ENCODE results near the gene PTH2.
"Not testable (repeated sequence)": the region's sequence is repeated elsewhere in the genome, so short reads cannot be mapped to it uniquely, and the experiment has no call there.

The PTH2 gene

DNA sequence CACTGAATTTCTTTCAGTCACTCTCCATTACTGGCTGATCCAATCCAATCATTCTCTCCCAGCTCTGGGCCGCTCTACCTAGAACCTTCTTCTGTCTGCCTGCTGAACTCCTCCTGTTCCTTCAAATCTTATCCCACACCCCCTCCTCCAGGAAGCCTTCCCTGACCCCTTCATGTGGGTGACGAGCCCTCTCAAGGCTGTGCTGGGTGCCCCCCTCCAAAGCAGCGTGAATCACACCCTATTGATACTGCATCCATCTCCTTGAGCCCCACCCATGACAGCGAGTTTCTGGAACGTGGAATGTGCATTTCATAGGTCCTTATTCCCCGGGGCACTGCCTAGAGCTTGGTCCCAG lies 25.2 kb upstream of the PTH2 start (continued):
- TF ChIP-seq ZFP30 (CRISPR knock-in tag; IDR thresholded peaks at IDR 0.05) (no peak), SNAI2 (CRISPR knock-in tag; IDR thresholded peaks at IDR 0.05) (no peak), BACH2 (CRISPR knock-in tag; IDR thresholded peaks at IDR 0.05; ENCODE audit: borderline replicate concordance) (no peak)
- TF ChIP-seq, protein P1, sequence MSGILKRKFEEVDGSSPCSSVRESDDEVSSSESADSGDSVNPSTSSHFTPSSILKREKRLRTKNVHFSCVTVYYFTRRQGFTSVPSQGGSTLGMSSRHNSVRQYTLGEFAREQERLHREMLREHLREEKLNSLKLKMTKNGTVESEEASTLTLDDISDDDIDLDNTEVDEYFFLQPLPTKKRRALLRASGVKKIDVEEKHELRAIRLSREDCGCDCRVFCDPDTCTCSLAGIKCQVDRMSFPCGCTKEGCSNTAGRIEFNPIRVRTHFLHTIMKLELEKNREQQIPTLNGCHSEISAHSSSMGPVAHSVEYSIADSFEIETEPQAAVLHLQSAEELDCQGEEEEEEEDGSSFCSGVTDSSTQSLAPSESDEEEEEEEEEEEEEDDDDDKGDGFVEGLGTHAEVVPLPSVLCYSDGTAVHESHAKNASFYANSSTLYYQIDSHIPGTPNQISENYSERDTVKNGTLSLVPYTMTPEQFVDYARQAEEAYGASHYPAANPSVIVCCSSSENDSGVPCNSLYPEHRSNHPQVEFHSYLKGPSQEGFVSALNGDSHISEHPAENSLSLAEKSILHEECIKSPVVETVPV (CRISPR knock-in tag; IDR thresholded peaks at IDR 0.05) = no peak

- no peak for ATAC-seq
- TF ChIP-seq ISL1 (CRISPR knock-in tag; IDR thresholded peaks at IDR 0.05) = no peak
- TF ChIP-seq, protein P2, sequence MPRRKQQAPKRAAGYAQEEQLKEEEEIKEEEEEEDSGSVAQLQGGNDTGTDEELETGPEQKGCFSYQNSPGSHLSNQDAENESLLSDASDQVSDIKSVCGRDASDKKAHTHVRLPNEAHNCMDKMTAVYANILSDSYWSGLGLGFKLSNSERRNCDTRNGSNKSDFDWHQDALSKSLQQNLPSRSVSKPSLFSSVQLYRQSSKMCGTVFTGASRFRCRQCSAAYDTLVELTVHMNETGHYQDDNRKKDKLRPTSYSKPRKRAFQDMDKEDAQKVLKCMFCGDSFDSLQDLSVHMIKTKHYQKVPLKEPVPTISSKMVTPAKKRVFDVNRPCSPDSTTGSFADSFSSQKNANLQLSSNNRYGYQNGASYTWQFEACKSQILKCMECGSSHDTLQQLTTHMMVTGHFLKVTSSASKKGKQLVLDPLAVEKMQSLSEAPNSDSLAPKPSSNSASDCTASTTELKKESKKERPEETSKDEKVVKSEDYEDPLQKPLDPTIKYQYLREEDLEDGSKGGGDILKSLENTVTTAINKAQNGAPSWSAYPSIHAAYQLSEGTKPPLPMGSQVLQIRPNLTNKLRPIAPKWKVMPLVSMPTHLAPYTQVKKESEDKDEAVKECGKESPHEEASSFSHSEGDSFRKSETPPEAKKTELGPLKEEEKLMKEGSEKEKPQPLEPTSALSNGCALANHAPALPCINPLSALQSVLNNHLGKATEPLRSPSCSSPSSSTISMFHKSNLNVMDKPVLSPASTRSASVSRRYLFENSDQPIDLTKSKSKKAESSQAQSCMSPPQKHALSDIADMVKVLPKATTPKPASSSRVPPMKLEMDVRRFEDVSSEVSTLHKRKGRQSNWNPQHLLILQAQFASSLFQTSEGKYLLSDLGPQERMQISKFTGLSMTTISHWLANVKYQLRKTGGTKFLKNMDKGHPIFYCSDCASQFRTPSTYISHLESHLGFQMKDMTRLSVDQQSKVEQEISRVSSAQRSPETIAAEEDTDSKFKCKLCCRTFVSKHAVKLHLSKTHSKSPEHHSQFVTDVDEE (CRISPR knock-in tag; IDR thresholded peaks at IDR 0.05) = no peak
- TF ChIP-seq ZNF70 (CRISPR knock-in tag; IDR thresholded peaks at IDR 0.05) = no peak
These were observed 24.5 kb upstream of the PTH2 start for GRCh38 chr19:49447485-49448431.

DNA sequence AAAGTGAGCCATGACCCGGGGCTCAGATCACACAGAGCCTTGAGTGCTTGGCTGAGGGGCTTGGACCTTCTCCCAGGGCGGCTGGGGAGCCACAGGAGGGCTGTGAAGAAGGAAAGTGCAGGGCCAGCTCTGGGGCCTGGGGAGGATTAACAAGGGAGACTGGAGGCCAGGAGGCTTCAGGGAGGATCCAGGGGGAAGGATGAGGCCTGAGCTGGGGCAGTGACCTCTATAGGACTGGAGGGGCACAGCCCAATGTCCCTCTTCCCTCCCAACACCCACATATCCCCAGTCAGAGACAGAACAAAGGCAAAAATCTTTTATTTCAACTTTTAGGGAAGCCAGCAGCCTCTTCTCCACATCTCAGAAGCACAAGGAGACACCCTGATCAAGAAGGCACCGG lies 22.8 kb upstream of the PTH2 start:
- ATAC-seq = no peak
- TF ChIP-seq ZNF70 (CRISPR knock-in tag; IDR thresholded peaks at IDR 0.05) (no peak), TOX (CRISPR knock-in tag; IDR thresholded peaks at IDR 0.05; ENCODE audit: borderline replicate concordance) (no peak), ISL1 (CRISPR knock-in tag; IDR thresholded peaks at IDR 0.05) (no peak), ESRRG (CRISPR knock-in tag; IDR thresholded peaks at IDR 0.05) (no peak), ZC3H10 (CRISPR knock-in tag; IDR thresholded peaks at IDR 0.05) (no peak)

- not testable (repeated sequence) for ATAC-seq
These were observed 21.0 kb upstream of the PTH2 start for GRCh38 chr19:49444100-49444700.

DNA sequence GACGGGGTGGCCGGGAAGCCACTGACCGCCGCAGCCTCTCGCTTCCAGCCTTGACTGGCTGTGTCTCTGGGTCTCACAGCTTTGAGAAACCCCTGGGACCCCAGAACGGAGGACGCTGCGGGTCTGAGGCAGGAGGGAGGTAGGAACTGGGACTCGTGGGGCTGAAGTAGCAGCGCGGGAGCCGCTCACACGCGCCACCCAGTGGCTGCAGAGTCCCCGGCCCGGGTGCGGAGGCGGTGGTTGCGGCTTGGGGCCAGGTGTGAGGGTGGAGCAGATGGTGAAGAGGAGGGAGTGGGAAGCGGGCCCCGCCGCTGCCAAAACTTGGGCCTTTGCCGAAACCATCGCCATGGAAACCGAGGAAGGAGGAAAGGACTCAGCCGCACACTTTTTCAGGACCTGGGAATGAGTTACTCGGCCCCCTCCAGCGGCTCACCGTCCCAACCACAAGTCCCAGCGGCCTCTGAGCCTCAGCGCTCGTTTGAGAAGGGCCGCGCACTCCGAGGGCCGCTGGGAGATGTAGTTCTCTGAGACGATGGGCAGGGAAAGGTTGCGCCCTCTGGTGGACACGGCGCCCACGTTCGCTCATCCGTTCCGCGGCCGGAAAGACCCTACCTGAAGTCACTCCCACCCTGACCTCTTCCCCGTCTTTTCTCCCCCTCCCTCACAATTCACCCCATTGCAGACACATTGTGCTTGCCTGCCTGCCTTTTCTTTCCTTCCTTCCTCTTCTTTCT lies 20.3 kb upstream of the PTH2 start:
- peak; percentile 88 for ATAC-seq
- TF ChIP-seq POU6F1 (CRISPR knock-in tag; IDR thresholded peaks at IDR 0.05; ENCODE audit: borderline replicate concordance, low read depth) (no peak), ZNF565 (CRISPR knock-in tag; conservative IDR thresholded peaks at IDR 0.05; ENCODE audit: low read depth) (0 out of 2 replicates have a peak, but pooled peaks have one; percentile 56), TOX (CRISPR knock-in tag; IDR thresholded peaks at IDR 0.05; ENCODE audit: borderline replicate concordance) (no peak), ESRRG (CRISPR knock-in tag; IDR thresholded peaks at IDR 0.05) (no peak), ISL1 (CRISPR knock-in tag; IDR thresholded peaks at IDR 0.05) (no peak), CSDC2 (CRISPR knock-in tag; IDR thresholded peaks at IDR 0.05) (no peak), ARNTL (CRISPR knock-in tag; IDR thresholded peaks at IDR 0.05; ENCODE audit: borderline replicate concordance, low read depth) (no peak), ZNF8 (CRISPR knock-in tag; IDR thresholded peaks at IDR 0.05) (no peak), BACH2 (CRISPR knock-in tag; IDR thresholded peaks at IDR 0.05; ENCODE audit: borderline replicate concordance) (no peak), SNAI2 (CRISPR knock-in tag; IDR thresholded peaks at IDR 0.05) (no peak), ZFP30 (CRISPR knock-in tag; IDR thresholded peaks at IDR 0.05) (no peak), TCF4 (CRISPR knock-in tag; IDR thresholded peaks at IDR 0.05; ENCODE audit: borderline replicate concordance) (no peak)
- TF ChIP-seq, protein P1 (CRISPR knock-in tag; IDR thresholded peaks at IDR 0.05) = no peak
- TF ChIP-seq, protein P3, sequence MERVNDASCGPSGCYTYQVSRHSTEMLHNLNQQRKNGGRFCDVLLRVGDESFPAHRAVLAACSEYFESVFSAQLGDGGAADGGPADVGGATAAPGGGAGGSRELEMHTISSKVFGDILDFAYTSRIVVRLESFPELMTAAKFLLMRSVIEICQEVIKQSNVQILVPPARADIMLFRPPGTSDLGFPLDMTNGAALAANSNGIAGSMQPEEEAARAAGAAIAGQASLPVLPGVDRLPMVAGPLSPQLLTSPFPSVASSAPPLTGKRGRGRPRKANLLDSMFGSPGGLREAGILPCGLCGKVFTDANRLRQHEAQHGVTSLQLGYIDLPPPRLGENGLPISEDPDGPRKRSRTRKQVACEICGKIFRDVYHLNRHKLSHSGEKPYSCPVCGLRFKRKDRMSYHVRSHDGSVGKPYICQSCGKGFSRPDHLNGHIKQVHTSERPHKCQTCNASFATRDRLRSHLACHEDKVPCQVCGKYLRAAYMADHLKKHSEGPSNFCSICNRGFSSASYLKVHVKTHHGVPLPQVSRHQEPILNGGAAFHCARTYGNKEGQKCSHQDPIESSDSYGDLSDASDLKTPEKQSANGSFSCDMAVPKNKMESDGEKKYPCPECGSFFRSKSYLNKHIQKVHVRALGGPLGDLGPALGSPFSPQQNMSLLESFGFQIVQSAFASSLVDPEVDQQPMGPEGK (CRISPR knock-in tag; IDR thresholded peaks at IDR 0.05; ENCODE audit: borderline replicate concordance) = no peak
- TF ChIP-seq, protein P2 (CRISPR knock-in tag; IDR thresholded peaks at IDR 0.05) = 0 out of 2 replicates have a peak, but pooled peaks have one; percentile 54
